ENCODE data around the gene CTPS1. TPM values are rescaled to one million over a fixed set of nuclear protein-coding genes. Genes with fewer than 3 reads are reported as not detected.

Gene CTPS1
- total and polyA plus RNA-seq, 2 of the 13 experiments (the other 11 are each of a cell fraction or from before 2014, with no cell fraction given): 9.6 to 42.8 TPM

DNA sequence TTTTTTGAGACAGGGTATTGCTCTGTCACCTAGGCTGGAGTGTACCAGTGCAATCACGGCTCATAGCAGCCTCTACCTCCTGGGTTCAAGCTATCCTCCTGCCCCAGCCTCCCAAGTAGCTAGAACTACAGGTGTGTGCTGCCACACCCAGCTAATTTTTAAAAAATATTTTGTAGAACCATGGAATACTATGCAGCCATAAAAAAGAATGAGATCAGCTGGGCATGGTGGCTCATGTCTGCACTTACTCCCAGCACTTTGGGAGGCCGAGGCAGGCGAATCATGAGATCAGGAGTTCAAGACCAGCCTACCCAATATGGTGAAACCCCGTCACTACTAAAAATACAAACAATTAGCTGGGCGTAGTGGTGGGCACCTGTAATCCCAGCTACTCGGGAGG lies 29.9 kb upstream of the CTPS1 start:
- TF ChIP-seq, protein P1, sequence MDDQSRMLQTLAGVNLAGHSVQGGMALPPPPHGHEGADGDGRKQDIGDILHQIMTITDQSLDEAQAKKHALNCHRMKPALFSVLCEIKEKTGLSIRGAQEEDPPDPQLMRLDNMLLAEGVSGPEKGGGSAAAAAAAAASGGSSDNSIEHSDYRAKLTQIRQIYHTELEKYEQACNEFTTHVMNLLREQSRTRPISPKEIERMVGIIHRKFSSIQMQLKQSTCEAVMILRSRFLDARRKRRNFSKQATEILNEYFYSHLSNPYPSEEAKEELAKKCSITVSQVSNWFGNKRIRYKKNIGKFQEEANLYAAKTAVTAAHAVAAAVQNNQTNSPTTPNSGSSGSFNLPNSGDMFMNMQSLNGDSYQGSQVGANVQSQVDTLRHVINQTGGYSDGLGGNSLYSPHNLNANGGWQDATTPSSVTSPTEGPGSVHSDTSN (CRISPR knock-in tag; IDR thresholded peaks at IDR 0.05; ENCODE audit: borderline replicate concordance): no peak
- TF ChIP-seq NFE2L1 (CRISPR knock-in tag; IDR thresholded peaks at IDR 0.05; ENCODE audit: borderline replicate concordance): no peak
- H3K79me2 ChIP-seq (ENCODE audit: insufficient read depth, low read length): no peaks in the 10 kb centered on the region
- FAIRE-seq (no peak), DNase-seq (ENCODE audit: low spot score) (no peak), ATAC-seq (no peak)
- H4K20me1 ChIP-seq (ENCODE audit: insufficient read depth, low read length): no peaks in the 10 kb centered on the region
- ChIA-PET CTCF (ENCODE audit: low intra/inter-chr PET ratio, low total read pairs) (interaction anchor here (1.2 to 8.0 kb wide), 2 partner anchors 87 to 101 kb away, joined by 5 to 161 read pairs; partner anchors contain the start of gene CITED4), POLR2A (interaction anchor here (1.0 to 9.1 kb wide), 3 partner anchors 10 to 258 kb away, joined by 3 to 93 read pairs (median 8); partner anchors contain the start of genes CITED4 and NFYC)
- in situ Hi-C loops (cut with HindIII; ENCODE audit: extremely low pct_ligation_motif_present, low pct_unique_long_range_greater_than_20kb) (no loop called here), intact Hi-C loops (cut with micrococcal nuclease; ENCODE audit: unreplicated experiment) (no loop called here)
- no peaks in the 10 kb centered on the region for H3K36me3 ChIP-seq (replicated peaks in 1 of 2; ENCODE audit: control insufficient read depth in 1 of 2, insufficient read depth in 2 of 2, low read length in 2 of 2)
- WGBS (ENCODE audit: low lambda C conversion rate): 24% methylated on average over 6 of the region's 6 CpGs
- H2AFZ ChIP-seq (ENCODE audit: low read length): no peak overlapping the region
- no TSS peak for BruUV-seq (replicated peaks)
- H3K4me1 ChIP-seq (ENCODE audit: insufficient read depth, low read length): peaks cover 35% of the 10 kb centered on the region
- H3K4me2 ChIP-seq (ENCODE audit: low read depth, low read length): no peak overlapping the region
- no peak overlapping the region for H3K27ac ChIP-seq (ENCODE audit: extremely low read length, insufficient read depth, low read length)
- H3K9me3 ChIP-seq (ENCODE audit: low read length): no peaks in the 10 kb centered on the region
- no peak overlapping the region for H3K9ac ChIP-seq (ENCODE audit: insufficient read depth, low read depth, low read length)
- H3K27me3 ChIP-seq (ENCODE audit: control insufficient read depth in 1 of 2, insufficient read depth in 2 of 2, low read length in 2 of 2): peaks cover 0 to 15% of the 10 kb centered on the region in 2 experiments; a peak in 2 of 5 replicates
- no peak overlapping the region for H3K4me3 ChIP-seq (replicated peaks in 1 of 3; ENCODE audit: insufficient read depth in 1 of 3, low read depth in 2 of 3, low read length in 3 of 3)

GRCh38 chr1:40951943-40952743 lies 27.4 kb upstream of the CTPS1 start:
- Histone ChIP-seq H3K9ac (ENCODE audit: insufficient read depth, low read depth, low read length) (no peak overlapping the region), H3K27me3 (ENCODE audit: control insufficient read depth in 1 of 2, insufficient read depth in 2 of 2, low read length in 2 of 2) (peaks cover 0 to 15% of the 10 kb centered on the region in 2 experiments; a peak in 2 of 5 replicates), H3K36me3 (replicated peaks in 1 of 2; ENCODE audit: control insufficient read depth in 1 of 2, insufficient read depth in 2 of 2, low read length in 2 of 2) (no peaks in the 10 kb centered on the region), H2AFZ (ENCODE audit: low read length) (no peak overlapping the region), H3K4me2 (ENCODE audit: low read depth, low read length) (peak overlapping the region; percentile 38; the same call in 1 of the 2 replicates), H3K9me3 (ENCODE audit: low read length) (no peaks in the 10 kb centered on the region), H3K79me2 (ENCODE audit: insufficient read depth, low read length) (no peaks in the 10 kb centered on the region), H3K4me3 (replicated peaks in 1 of 3; ENCODE audit: insufficient read depth in 1 of 3, low read depth in 2 of 3, low read length in 3 of 3) (no peak overlapping the region; a peak in 1 of 6 replicates), H4K20me1 (ENCODE audit: insufficient read depth, low read length) (no peaks in the 10 kb centered on the region), H3K4me1 (ENCODE audit: insufficient read depth, low read length) (peaks cover 29% of the 10 kb centered on the region), H3K27ac (ENCODE audit: extremely low read length, insufficient read depth, low read length) (no peak overlapping the region)
- ATAC-seq (peak; percentile 83), FAIRE-seq (peak; percentile 67), DNase-seq (ENCODE audit: low spot score) (peak; percentile 61)
- in situ Hi-C loops (cut with HindIII; ENCODE audit: extremely low pct_ligation_motif_present, low pct_unique_long_range_greater_than_20kb): loop anchor here (5.0 to 10.0 kb wide), 2 partner anchors 105 to 327 kb away; no protein-coding TSS in a partner anchor
- ChIA-PET POLR2A (interaction anchor here (9.1 kb wide), 1 partner anchor 91 kb away, joined by 93 read pairs; the partner anchor contains the start of gene CITED4), CTCF (ENCODE audit: low intra/inter-chr PET ratio, low total read pairs) (interaction anchor here (0.6 to 8.0 kb wide), 4 partner anchors 90 to 178 kb away, joined by 3 to 161 read pairs (median 5); partner anchors contain the start of gene CITED4)
- intact Hi-C loops (cut with micrococcal nuclease; ENCODE audit: unreplicated experiment): loop anchor here (1.0 kb wide), 3 partner anchors 51 to 104 kb away; partner anchors contain the start of gene CITED4
- no TSS peak for BruUV-seq (replicated peaks)
- 10% methylated on average over 14 of the region's 17 CpGs for WGBS (ENCODE audit: low lambda C conversion rate)
- TF ChIP-seq KAT8 (CRISPR knock-in tag; IDR thresholded peaks at IDR 0.05) (0 out of 2 replicates have a peak, but pooled peaks have one; percentile 19), ZNF850 (CRISPR knock-in tag; conservative IDR thresholded peaks at IDR 0.05) (no peak), MAZ (IDR thresholded peaks at IDR 0.05; ENCODE audit: borderline replicate concordance, low read depth, low read length) (0 out of 2 replicates have a peak, but pooled peaks have one; percentile 20), MAZ (CRISPR knock-in tag; IDR thresholded peaks at IDR 0.05; ENCODE audit: low read depth) (peak; percentile 64; the same call in 1 of the 2 replicates), ZNF235 (CRISPR knock-in tag; IDR thresholded peaks at IDR 0.05; ENCODE audit: borderline replicate concordance) (peak; percentile 84; the same call in 1 of the 2 replicates), RAD21 (CRISPR knock-in tag; IDR thresholded peaks at IDR 0.05) (peak; percentile 99), DNMT1 (CRISPR knock-in tag; IDR thresholded peaks at IDR 0.05) (peak; percentile 34; the same call in 1 of the 2 replicates), ETV5 (CRISPR knock-in tag; IDR thresholded peaks at IDR 0.05; ENCODE audit: borderline replicate concordance) (0 out of 2 replicates have a peak, but pooled peaks have one; percentile 25), ESRRA (CRISPR knock-in tag; IDR thresholded peaks at IDR 0.05; ENCODE audit: low read depth) (peak; percentile 40; the same call in 1 of the 2 replicates)
- TF ChIP-seq, protein P2, sequence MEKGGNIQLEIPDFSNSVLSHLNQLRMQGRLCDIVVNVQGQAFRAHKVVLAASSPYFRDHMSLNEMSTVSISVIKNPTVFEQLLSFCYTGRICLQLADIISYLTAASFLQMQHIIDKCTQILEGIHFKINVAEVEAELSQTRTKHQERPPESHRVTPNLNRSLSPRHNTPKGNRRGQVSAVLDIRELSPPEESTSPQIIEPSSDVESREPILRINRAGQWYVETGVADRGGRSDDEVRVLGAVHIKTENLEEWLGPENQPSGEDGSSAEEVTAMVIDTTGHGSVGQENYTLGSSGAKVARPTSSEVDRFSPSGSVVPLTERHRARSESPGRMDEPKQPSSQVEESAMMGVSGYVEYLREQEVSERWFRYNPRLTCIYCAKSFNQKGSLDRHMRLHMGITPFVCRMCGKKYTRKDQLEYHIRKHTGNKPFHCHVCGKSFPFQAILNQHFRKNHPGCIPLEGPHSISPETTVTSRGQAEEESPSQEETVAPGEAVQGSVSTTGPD (CRISPR knock-in tag; IDR thresholded peaks at IDR 0.05): 0 out of 2 replicates have a peak, but pooled peaks have one; percentile 33
